A673 (cell line): ENCODE measurements around the gene KCNE4.

ENCODE experiments used
- EZH2 ChIP-seq: fragments of 200-600 bp; sonication (generic); IDR thresholded peaks from 2 replicates; pipeline ENCODE4 v1.6.1; 2017; ENCODE audit warnings: borderline replicate concordance, low read depth, mild to moderate bottlenecking, mixed read lengths, antibody characterized with exemption, low read length; ENCODE audit not compliant: poor library complexity, severe bottlenecking
- TF ChIP-seq, protein P1 (sequence below): fragments of 300-800, 200-600 bp; sonication (generic); conservative IDR thresholded peaks from 2 replicates; pipeline ENCODE4 v1.5.1; 2017; ENCODE audit warnings: low read depth, mild to moderate bottlenecking, antibody characterized with exemption, low read length, moderate library complexity, mixed read lengths

DNA sequence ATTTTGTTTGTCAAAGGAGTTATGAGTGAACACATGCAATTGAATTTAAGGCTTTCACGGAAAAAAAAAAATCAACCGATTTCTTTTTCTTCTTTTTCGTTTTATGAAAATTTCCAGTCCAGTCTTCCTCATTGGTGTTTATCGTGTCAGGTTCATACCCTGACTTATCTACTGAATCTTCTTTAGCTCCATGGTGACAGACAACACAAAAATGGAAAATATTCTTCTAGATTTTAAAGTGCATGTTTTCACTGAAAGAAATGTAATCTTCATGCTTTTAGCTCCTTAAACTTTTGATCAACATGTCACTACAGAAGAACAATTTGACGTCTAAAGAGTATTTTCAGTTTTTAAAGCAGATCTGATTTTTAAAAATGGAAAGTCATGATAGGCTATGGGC is 14.7 kb downstream of the KCNE4 start:
- TF ChIP-seq, protein P1, sequence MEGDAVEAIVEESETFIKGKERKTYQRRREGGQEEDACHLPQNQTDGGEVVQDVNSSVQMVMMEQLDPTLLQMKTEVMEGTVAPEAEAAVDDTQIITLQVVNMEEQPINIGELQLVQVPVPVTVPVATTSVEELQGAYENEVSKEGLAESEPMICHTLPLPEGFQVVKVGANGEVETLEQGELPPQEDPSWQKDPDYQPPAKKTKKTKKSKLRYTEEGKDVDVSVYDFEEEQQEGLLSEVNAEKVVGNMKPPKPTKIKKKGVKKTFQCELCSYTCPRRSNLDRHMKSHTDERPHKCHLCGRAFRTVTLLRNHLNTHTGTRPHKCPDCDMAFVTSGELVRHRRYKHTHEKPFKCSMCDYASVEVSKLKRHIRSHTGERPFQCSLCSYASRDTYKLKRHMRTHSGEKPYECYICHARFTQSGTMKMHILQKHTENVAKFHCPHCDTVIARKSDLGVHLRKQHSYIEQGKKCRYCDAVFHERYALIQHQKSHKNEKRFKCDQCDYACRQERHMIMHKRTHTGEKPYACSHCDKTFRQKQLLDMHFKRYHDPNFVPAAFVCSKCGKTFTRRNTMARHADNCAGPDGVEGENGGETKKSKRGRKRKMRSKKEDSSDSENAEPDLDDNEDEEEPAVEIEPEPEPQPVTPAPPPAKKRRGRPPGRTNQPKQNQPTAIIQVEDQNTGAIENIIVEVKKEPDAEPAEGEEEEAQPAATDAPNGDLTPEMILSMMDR, result no peak
- TF ChIP-seq EZH2, result no peak
